GM18861 (cell line): ENCODE results near the gene PARD3B.
"Not testable (repeated sequence)": the region's sequence is repeated elsewhere in the genome, so short reads cannot be mapped to it uniquely, and the experiment has no call there.

Experiments
- ATAC-seq: cut with Tn5 transposase; IDR thresholded peaks from one replicate; pipeline ENCODE4 v1.9.1; 2021; ENCODE audit not compliant: unreplicated experiment

Gene PARD3B

DNA sequence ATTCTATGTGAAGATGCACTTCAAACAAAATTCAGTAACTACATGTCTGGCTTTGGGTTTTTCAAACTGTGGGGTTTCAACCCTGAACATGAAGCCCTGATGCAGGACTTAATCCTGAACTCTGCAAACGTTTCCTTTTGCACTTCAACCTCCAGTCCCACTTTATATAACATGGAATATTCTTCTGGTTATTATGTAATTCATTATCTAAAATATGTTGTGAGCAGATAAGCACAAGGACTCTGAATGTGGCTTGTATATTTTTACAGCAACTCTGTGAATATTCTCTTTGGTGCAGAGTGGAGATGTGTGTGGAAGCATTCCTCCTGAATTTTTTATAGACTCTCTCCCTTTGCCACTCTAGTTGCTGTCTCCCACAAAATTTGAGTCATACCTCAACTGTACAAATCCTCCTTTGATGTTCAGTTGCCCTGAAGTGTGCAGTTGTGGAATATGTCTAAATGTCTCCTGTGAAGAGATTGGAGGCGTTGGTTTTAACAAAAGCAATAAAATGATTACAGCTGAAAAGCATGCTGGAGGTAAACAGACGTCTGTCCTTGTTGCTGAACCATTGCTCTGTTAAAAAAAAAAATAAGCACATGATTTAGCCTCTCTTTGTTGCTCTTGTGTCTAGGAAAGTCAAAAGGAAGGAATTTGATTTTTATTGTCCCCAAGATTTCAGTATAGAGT is 931.9 kb downstream of the PARD3B start:
- ATAC-seq = no peak

DNA sequence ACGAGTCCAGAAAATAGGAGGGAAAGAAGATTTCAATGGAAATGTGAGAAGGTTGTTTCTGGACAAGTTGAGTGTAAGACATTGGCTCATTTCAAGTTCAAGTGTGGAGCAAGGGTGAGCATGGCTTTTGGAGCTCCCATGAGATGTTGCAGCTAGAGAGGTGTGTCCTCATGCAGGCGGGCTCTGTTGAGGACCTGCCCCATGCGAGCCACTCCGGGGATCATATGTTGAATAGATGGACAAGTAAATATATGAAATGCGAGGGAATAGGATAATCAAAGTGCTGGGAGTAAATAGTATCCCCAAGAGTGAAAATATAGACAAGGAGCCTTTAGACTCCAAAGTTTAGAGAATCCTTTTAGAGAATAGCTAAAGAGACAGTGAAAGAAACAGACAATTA is 936.6 kb downstream of the PARD3B start:
- ATAC-seq = no peak

DNA sequence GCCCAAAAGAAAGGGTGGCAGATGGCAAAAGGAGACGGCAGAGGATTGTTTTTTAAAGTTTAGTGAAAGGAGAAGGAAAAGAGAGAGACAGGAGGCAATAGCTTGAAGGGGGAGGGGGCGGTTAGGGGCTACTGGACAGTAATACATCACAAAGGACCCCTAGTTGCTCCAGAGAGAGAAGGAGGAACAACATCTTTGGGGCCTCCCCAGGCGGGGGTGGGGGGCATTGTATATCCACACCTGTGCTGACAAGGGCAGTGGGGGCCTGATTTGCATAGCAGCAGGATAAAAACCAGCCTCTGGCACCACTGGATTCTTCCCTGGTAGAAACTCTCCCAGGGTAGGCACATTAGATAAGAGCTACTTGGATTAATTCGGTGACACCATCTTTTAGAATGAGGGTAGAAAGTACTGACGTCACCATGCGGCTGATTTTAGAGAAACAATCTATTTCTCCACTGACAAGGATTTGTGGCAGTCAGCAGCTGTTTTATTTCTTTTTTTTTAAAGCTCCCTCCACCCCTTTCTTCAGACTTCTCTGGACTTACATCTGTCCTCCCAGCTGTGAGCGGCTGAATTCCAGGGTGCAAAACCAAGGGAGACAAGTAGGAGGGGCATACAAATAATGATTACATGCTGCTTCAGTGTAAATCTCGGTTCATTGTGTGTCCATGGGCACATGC is 937.3 kb downstream of the PARD3B start:
- no peak for ATAC-seq

DNA sequence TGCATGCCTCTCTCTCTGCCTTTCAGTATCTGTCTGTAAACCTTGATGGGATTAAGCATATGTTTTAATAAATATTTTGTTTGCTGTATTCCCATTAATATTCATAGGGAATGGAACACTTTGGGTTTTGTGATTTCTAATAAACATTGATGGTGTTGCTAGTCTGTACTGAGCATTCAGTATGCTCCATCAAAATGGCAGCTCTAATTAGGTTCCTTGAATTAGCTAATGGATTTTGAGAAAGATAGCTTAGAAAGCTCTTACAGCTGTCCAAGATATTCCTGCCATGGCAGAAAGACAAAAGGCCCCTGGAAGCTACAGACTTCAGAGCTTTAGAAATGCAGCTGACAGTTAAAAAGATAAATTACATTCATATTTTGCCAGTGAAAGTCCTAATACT is 937.8 kb downstream of the PARD3B start:
- no peak for ATAC-seq

DNA sequence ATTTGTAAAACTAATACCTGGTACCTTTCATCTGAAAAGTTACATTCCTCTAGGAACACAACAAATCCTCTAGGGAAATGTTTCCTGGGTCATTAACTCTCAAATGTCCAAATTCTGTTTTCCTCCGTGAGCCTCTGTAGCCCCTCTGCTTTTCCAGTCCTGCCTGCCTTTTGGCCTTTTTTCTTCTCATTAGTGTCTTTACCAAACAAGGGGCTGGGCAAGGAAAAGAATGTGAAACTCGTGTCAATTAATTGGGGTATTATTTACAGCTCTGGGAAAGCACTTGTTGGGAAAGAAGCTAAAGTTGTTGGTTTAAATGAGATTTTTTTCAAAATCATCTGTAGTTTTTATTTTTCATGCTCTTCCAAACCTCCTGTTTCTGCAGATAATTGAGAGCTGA is 938.9 kb downstream of the PARD3B start:
- ATAC-seq = no peak

DNA sequence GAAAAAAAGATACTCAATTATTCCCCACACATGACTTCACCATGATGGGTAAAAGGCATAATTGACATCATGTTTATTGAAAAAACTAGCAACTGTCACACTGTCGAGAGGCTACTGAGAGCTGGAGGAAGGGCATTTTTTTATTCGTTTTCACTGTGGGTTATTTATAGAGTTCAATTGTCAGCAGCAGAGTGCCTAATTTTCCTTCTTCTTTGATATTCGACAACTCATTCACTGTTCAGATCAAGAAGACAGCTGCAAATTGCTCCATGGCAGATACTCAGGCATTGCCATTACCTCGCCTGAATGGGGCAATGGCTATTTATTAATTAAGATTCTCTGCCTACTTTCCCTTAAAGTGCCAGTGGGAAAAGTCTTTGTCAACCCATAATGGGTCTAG is 939.5 kb downstream of the PARD3B start:
- ATAC-seq = no peak

DNA sequence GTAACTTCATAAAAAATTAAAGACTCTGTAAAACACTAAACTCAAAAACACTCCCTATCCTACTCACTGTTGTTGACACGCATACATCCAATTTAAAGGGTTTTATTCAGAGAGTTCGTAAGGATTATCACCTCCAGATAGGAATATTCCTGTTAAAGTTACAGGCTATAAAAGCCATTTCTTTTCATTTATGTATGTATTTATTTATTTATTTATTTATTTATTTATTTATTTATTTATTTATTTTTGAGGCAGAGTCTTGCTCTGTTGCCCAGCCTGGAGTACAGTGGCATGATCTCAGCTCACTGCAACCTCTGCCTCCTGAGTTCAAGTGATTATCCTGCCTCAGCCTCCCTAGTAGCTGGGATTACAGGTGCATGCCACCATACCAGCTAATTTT is 948.3 kb downstream of the PARD3B start:
- not testable (repeated sequence) for ATAC-seq

DNA sequence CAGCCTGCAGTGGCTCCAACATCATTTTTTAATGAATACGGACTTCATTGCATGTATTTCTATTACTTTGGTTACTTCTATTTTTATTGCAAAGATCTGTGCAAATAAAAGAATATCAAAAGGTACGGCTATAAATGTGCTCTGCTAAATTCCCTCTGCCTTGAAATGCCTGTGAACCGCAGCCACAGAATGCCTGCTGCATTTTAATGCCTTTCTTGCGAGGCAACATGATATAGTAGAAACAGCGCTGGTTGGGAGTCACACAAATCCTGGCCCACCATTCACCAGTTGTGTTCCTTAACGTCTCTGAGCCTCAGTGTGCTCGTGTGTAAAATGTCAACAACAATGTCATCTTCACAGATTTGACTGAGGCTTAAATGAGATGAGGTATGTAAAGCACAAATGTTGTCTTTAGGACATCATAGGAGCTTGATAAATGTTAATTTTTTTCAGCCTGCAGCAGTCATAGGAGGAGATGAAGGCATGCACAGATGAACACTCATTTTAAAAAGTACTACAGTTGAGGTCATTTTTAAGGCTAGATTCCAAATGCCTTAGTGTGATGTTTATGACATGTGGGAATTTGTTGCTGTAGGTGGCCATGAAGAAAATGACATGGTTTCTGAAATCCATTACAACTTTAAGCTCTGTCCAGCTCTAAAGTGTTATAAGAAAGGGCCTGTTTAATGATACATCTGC is 949.4 kb downstream of the PARD3B start:
- ATAC-seq = no peak

DNA sequence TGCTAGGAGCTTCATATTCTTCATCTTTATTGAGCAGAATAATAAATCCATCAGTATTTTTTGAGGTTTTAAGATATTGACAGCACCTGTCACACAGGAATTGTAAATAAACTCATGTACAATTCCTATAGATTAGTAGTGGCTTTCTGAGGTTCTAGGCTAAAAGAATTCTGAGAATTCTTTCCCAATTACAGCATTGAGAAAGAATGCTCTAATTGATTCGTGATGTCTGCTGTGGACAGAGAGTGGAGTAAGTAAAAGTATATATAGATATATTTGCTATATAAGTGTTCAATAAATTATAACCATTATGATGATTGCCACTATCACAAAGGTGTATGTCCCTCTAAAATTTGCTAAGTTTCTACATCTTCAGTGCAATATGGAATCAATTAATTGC is 950.5 kb downstream of the PARD3B start:
- ATAC-seq = no peak

DNA sequence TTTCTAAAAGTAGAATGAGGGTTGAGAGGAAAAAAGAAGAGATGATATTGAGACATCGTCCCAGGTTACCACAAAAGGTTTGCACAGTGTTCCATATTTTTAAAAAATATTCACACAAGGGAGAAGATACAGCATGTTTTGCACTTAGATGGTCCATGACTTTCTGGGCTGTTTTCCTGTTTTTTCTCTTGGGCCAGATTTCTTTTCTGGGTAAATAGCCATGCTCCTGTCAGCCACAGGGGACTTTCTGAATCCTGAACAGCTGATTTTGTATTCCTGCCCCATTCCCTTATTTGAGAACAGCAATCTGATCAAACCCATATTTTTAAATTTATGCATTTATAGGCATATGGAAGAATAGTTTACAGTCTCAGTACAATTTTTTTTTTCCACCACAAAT is 951.1 kb downstream of the PARD3B start:
- no peak for ATAC-seq

DNA sequence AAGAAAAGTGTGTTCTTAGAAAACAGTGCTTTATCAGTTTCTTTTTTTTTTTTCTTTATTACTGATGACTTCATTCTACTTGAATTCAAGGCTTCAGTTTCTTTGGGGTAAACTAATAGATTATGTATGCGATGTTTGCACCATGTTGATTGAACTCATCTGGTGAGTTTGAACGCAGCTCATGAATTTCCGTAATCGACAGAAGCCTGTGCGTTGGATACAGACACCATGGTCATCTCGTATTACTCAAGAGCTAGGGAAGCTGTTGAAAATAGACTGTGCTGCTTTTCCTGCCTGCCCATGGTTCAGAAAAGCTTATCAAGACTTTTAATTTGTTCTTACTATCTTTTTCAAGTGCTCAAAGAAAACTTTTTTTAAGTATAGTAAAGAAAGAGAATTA is 951.5 kb downstream of the PARD3B start:
- no peak for ATAC-seq

DNA sequence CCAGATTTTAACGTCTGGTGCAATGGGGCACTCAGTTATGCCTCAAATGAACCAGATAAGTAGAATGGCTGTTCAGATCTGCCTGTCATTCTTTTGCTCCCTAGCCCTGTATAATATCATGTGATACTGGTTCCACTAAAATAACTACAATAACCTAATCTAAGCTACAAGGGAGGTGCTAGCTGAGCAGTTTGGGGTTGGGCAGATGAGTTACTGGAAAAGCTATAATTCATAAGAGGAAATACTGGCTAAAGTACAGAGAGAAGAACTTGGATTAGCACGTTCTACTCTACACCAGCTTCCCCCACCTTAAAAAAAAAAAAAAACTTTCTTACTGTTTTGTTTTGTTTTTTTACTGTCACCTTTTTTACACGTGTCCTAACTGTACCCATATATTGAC is 953.7 kb downstream of the PARD3B start:
- no peak for ATAC-seq

DNA sequence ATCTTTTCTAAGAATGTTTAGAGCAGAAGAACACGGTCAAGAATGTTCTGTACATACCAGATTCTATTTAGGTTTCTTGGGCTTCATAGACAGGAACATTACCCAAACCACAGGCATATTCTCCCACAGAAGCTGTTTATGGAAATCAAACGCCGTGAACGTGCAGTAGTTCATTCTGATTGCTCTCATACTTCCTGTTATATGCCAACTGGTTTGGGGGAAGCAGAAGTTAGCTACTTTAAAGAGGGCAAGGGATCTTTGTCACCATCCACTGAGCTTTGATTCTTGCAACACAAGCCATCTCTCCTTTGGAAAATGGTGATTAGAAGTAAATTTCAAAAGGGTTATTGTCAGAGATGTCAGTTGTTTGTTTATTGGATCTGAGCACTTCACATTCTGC is 954.8 kb downstream of the PARD3B start:
- no peak for ATAC-seq

DNA sequence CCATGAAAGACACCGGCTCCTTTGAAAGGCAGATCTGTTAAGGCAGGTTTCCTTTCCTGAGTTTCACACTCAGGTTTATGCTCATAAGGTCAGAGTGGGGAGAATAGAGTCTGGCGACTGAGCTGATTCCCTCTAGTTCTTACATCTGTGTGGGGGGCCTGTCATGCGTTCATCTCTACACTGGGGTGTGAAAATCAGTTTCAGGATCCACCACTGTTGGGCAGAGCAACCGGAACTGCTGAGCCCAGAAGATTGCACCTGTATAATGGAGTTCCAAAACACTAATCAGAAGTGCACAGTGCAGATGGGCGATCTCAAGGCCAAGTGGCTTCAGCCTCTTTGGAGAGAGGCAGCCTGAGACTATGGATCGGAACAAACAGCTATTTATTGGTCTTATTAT is 955.7 kb downstream of the PARD3B start:
- ATAC-seq = no peak

DNA sequence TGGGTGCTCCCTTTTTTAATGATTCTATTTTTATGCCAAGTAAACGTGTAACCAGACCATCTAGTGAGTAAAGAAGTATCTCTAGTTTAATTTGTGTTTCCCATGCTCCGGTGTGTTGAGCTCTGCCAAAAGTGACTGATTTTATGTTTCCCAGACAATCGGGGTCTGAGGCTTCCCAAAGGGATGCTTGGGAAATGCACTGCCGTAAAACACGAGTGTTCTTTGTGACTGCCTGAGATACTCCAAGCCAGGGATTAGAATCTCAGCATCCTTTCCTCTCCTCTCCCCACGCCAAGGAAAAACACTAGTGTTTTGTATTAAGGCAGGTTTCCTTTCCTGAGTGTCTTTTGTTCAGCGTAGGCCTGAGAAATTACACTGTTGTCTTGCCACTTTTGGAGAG is 956.6 kb downstream of the PARD3B start:
- ATAC-seq = no peak

DNA sequence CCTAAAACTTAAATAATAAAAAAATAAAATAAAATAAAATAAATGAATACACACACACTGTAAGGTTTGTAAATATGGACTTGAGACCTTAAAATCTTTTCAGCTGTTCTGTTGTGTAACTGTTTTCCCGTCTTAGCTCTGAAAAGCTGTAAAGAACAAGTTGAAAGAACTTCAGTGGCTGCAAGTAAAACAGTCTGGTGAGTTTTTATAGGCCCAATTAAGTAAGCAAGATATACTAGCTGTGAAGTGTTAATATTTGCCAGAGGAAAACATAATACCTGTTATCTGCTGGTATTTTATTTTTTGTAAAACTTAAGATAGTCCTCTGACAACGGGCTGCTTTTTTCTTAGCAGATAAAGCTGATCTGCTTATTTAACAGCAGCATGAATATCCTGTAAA is 960.1 kb downstream of the PARD3B start:
- no peak for ATAC-seq

DNA sequence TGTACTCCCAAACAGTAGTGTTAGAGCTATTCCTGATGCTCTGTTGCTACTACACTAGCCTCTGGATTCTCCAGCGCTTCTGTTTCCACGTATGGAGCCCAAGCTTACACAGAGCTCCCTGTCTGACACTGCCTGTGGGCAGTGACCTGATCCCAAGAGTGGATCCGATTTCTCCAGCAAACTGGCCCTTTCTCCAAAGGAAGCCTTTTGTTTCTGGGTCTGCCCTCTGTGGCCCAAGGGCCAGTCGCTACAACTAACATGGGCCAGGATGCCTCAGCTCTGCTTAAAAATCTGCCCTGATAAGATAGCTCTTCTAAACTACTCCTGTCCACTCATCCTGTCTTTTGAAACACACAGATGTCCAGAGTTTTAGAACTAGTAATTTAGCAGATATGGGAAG is 964.4 kb downstream of the PARD3B start:
- ATAC-seq = no peak

DNA sequence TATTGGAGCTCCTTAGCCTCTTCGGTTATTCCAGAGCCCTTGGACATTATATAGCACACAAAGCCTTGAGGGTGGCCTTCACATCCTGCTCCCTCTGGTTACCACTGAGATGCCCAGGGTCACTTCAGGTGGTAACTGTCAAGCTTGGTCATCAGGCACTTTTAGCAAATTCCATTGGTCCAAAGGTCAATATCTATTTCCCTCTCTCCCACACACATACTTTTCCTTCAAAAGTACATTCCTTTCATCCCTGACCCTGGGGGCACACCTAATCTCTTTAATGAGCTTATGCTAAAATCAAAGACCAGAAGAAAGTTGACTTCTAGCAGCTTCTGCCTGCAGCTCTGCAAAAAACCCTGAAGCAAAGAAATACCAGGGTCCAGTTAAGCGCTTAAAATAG is 965.1 kb downstream of the PARD3B start:
- no peak for ATAC-seq

DNA sequence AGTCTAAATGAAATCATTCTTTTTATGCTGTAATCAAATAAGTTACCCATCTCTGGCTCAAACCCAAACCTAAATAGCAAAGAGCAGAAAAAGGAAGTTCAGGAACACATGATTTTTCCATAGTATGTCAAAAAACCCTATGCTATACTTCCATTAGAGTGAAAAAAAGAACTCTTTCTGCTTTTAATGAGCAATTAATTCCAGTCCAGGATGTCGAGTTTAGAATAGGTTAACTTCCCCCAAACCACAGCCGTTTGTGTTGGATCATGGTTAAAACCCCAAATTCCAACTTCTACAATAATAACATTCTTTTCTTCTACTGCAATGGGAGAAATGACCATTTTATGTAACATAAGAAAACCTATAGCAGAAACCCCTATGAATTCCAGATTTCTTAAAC is 965.9 kb downstream of the PARD3B start:
- ATAC-seq = no peak

DNA sequence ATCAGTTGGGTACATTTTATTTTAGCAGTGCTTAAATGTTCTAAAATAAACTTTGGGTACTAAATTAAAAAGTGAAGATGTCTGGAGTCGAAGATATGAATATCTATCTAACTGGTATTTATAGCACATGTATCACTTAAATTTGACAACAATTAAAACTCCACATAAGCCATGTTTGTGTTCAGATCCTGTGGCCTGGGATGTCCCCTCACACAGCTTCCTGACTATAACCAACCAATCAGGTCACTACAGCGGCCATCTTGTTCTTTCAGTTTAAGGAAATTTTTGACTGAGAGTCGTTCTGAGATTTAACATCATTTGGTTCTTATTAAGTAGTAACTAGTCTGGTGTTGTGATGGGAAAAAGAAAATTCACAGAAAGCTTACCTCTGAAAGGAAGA is 966.4 kb downstream of the PARD3B start:
- ATAC-seq = no peak

DNA sequence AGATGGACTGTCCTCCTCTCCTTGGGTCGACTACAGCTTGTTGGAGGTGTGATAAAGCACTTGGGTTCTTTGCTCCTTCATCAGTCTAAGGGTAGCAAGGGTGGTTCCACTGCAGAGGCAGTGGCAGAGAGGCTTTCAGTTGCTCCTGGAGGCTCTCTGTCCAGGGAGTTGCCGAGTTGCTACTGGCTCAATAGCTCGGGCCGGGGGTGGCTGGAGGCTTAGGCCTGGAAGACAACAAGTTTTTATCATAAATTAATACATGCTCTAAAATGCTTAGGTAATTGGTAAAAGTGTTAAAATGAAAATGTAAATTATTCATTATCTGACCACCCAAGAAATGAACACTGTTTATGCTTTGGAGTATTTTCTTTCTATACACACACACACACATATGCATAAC is 975.0 kb downstream of the PARD3B start:
- no peak for ATAC-seq

DNA sequence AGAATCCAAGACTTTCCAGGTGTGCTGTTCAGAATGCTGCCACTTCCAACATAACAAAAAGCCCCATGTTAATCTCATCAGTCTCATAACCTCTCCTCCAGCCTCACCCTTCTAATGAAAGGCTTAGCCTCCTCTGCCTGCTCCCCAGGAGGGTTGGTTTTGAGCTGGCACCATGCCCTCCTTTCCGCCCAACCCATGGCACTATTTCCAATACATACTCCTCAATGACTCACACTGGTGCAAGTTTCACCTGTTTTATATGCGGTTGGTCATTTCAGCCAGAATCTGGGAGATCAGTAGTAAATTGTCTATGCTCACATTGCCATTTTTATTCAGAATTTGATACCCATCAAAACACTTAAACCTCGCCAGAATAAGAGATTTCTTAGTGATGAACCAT is 979.4 kb downstream of the PARD3B start:
- no peak for ATAC-seq
